Measurements from ENCODE around the gene IL6ST.

GRCh38 chr5:56019306-56020272 lies 24.8 kb upstream of the IL6ST start:
- TF ChIP-seq POLR2A (IDR thresholded peaks at IDR 0.05; ENCODE audit: low read depth, low read length) (no peak), POLR2AphosphoS5 (IDR thresholded peaks at IDR 0.05; ENCODE audit: low read depth, low read length) (no peak)

All from GM12891 (cell line).